Caco-2 (cell line): ENCODE measurements around the gene SENP7. TPM values are rescaled to one million over a fixed set of nuclear protein-coding genes. Genes with fewer than 3 reads are reported as not detected.

Experiments
- BruUV-seq: library from RNA; stranded (reverse); fragments of 400-500 nt; replicated peaks from 2 replicates; lab custom pipeline; 2021; lab: Mats Ljungman, UMichigan
- CTCF ChIA-PET: fragments of 300-600 bp; sonication (Branson Sonifier 250); formaldehyde crosslinking; loops from one replicate; lab custom pipeline; 2022; ENCODE audit warnings: antibody characterized with exemption; lab: Charles Lee
- POLR2A ChIA-PET: fragments of 300-600 bp; sonication (Branson Sonifier 250); formaldehyde crosslinking; loops from one replicate; lab custom pipeline; 2022; ENCODE audit warnings: antibody characterized with exemption; lab: Charles Lee
- DNase-seq, 2 experiments: peaks; one replicate each; pipeline versions ENCODE4 v3.0.0 to v3.0.0-alpha.2; 2020 to 2022
- H3K27me3 ChIP-seq: replicated peaks from 2 replicates; pipeline ENCODE4 v1.6.0; 2011; ENCODE audit warnings: low read length; ENCODE audit not compliant: control insufficient read depth, insufficient read depth
- H3K36me3 ChIP-seq: 2 replicates; pipeline ENCODE4 v1.5.1; 2011; ENCODE audit warnings: low read length; ENCODE audit not compliant: control insufficient read depth, insufficient read depth
- H3K4me1 ChIP-seq: fragments of 250-450 bp; sonication (Bioruptor Pico); 2 replicates; pipeline ENCODE4 v1.5.1; 2020; ENCODE audit warnings: mild to moderate bottlenecking
- H3K4me3 ChIP-seq: 2 replicates; pipeline ENCODE4 v1.5.1; 2011; ENCODE audit warnings: low read depth, mild to moderate bottlenecking, control low read depth, low read length
- H3K9me3 ChIP-seq: fragments of 250-450 bp; sonication (Bioruptor Pico); 2 replicates; pipeline ENCODE4 v1.5.1; 2020; ENCODE audit warnings: mild to moderate bottlenecking, moderate library complexity
- H3K27ac Mint-ChIP-seq: one replicate; pipeline ENCODE4 v1.8.0; 2022; ENCODE audit warnings: mixed read lengths; ENCODE audit not compliant: unreplicated experiment
- H3K27me3 Mint-ChIP-seq: one replicate; pipeline ENCODE4 v1.8.0; 2022; ENCODE audit warnings: mixed read lengths; ENCODE audit not compliant: insufficient read depth, unreplicated experiment
- H3K36me3 Mint-ChIP-seq: one replicate; pipeline ENCODE4 v1.8.0; 2022; ENCODE audit warnings: mild to moderate bottlenecking, mixed read lengths; ENCODE audit not compliant: insufficient read depth, unreplicated experiment
- H3K4me1 Mint-ChIP-seq: one replicate; pipeline ENCODE4 v1.8.0; 2022; ENCODE audit warnings: low read depth, mixed read lengths; ENCODE audit not compliant: unreplicated experiment
- H3K4me3 Mint-ChIP-seq: one replicate; pipeline ENCODE4 v1.8.0; 2022; ENCODE audit warnings: mild to moderate bottlenecking, moderate library complexity, mixed read lengths; ENCODE audit not compliant: unreplicated experiment
- H3K9me3 Mint-ChIP-seq: one replicate; pipeline ENCODE4 v1.8.0; 2022; ENCODE audit warnings: mixed read lengths; ENCODE audit not compliant: unreplicated experiment
- intact Hi-C: fragments of 100-400 bp; cut with micrococcal nuclease; formaldehyde crosslinking; loops from one replicate; pipeline ENCODE4 v1.10.0; 2022; ENCODE audit not compliant: unreplicated experiment
- total RNA-seq: library from RNA; stranded (reverse); gene quantifications from 2 replicates; pipeline ENCODE4 v1.2.3, GENCODE V29; 2022
- TF ChIP-seq, protein P1 (sequence below), 2 experiments: fragments of 200-600 bp in 1 of 2; IDR thresholded peaks; 1 replicate in 1 of 2; 2 replicates in 1 of 2; pipeline versions ENCODE4 v1.5.1 to v1.8.0; 2011 to 2022; ENCODE audit warnings: antibody characterized with exemption in 1 of 2, control low read depth in 1 of 2, inconsistent platforms in 1 of 2, low read depth in 1 of 2, low read length in 1 of 2, mild to moderate bottlenecking in 1 of 2, moderate library complexity in 1 of 2; ENCODE audit not compliant: insufficient read depth in 1 of 2, severe bottlenecking in 1 of 2, unreplicated experiment in 1 of 2

Gene SENP7
- total RNA-seq, 1 experiment from 2014 or later, result 8.5 TPM

- Mint-ChIP-seq H3K9me3 (no peaks in the 10 kb centered on the region), H3K36me3 (peaks cover 6% of the 10 kb centered on the region), H3K4me1 (no peaks in the 10 kb centered on the region), H3K4me3 (no peak overlapping the region), H3K27me3 (no peaks in the 10 kb centered on the region), H3K27ac (no peak overlapping the region)
- H3K27me3 ChIP-seq, result no peaks in the 10 kb centered on the region
- H3K4me1 ChIP-seq, result no peaks in the 10 kb centered on the region
- ChIA-PET CTCF (no interaction called here), POLR2A (interaction anchor here (0.6 kb wide), 1 partner anchor 62 kb away, joined by 8 read pairs; no protein-coding TSS in a partner anchor)
- H3K9me3 ChIP-seq, result no peaks in the 10 kb centered on the region
- intact Hi-C loops, result no loop called here
- TF ChIP-seq, protein P1, sequence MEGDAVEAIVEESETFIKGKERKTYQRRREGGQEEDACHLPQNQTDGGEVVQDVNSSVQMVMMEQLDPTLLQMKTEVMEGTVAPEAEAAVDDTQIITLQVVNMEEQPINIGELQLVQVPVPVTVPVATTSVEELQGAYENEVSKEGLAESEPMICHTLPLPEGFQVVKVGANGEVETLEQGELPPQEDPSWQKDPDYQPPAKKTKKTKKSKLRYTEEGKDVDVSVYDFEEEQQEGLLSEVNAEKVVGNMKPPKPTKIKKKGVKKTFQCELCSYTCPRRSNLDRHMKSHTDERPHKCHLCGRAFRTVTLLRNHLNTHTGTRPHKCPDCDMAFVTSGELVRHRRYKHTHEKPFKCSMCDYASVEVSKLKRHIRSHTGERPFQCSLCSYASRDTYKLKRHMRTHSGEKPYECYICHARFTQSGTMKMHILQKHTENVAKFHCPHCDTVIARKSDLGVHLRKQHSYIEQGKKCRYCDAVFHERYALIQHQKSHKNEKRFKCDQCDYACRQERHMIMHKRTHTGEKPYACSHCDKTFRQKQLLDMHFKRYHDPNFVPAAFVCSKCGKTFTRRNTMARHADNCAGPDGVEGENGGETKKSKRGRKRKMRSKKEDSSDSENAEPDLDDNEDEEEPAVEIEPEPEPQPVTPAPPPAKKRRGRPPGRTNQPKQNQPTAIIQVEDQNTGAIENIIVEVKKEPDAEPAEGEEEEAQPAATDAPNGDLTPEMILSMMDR (IDR thresholded peaks at IDR 0.05; ENCODE audit: insufficient read depth in 1 of 2, low read depth in 1 of 2, low read length in 1 of 2, severe bottlenecking in 1 of 2, unreplicated experiment in 1 of 2), result no peak
- no TSS peak for BruUV-seq
- no peak for DNase-seq
- no peak overlapping the region for H3K4me3 ChIP-seq
- H3K36me3 ChIP-seq, result no peaks in the 10 kb centered on the region
Measured at GRCh38 chr3:101466465-101467309, 46.3 kb downstream of the SENP7 start.

DNA sequence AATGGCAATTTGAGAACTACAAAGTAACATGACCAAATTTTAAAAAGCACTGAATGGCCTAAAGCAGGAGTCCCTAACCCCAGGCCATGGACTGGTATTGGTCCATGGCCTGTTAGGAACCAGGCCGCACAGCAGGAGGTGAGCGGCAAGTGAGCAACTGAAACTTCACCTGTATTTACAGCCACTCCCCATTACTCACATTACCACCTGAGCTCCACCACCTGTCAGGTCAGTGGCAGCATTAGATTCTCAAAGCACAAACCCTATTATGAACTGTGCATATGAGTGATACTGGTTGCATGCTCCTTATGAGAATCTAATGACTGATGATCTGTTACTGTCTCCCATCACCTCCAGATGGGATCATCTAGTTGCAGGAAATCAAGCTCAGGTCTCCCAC lies 48.8 kb downstream of the SENP7 start:
- H3K36me3 Mint-ChIP-seq, result peaks cover 6% of the 10 kb centered on the region
- no peak overlapping the region for H3K4me3 Mint-ChIP-seq
- no peaks in the 10 kb centered on the region for H3K4me1 Mint-ChIP-seq
- ChIA-PET CTCF (no interaction called here), POLR2A (no interaction called here)
- DNase-seq, result no peak
- Histone ChIP-seq H3K27me3 (no peaks in the 10 kb centered on the region), H3K36me3 (no peaks in the 10 kb centered on the region), H3K4me1 (no peaks in the 10 kb centered on the region), H3K9me3 (no peaks in the 10 kb centered on the region), H3K4me3 (no peak overlapping the region)
- TF ChIP-seq, protein P1 (IDR thresholded peaks at IDR 0.05; ENCODE audit: insufficient read depth in 1 of 2, low read depth in 1 of 2, low read length in 1 of 2, severe bottlenecking in 1 of 2, unreplicated experiment in 1 of 2), result no peak
- intact Hi-C loops, result no loop called here
- no TSS peak for BruUV-seq
- H3K9me3 Mint-ChIP-seq, result no peaks in the 10 kb centered on the region
- no peaks in the 10 kb centered on the region for H3K27me3 Mint-ChIP-seq
- H3K27ac Mint-ChIP-seq, result no peak overlapping the region

DNA sequence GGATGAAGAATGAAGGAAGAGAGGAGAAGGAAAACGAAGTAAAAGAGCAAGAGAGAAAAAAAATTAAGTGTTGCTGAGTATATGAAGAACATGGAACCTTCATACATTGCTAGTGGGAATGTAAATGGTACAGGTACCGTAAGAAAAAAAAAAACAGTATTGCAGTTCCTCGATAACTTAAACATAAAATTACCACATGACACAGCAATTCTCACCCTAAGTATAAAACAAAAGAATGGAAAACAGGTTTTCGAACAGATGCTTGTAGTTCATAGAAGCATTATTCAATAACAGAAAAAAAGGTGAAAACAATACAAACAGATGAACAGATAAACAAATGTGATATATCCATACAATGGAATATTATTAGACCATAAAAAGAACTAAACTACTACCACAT lies 51.6 kb downstream of the SENP7 start:
- no peak overlapping the region for H3K27ac Mint-ChIP-seq
- POLR2A ChIA-PET, result no interaction called here
- Histone ChIP-seq H3K9me3 (no peaks in the 10 kb centered on the region), H3K4me1 (no peaks in the 10 kb centered on the region), H3K27me3 (no peaks in the 10 kb centered on the region), H3K36me3 (no peaks in the 10 kb centered on the region), H3K4me3 (no peak overlapping the region)
- DNase-seq, result no peak
- no peaks in the 10 kb centered on the region for H3K4me1 Mint-ChIP-seq
- H3K4me3 Mint-ChIP-seq, result no peak overlapping the region
- no peaks in the 10 kb centered on the region for H3K9me3 Mint-ChIP-seq
- H3K36me3 Mint-ChIP-seq, result peaks cover 6% of the 10 kb centered on the region
- TF ChIP-seq, protein P1 (IDR thresholded peaks at IDR 0.05; ENCODE audit: insufficient read depth in 1 of 2, low read depth in 1 of 2, low read length in 1 of 2, severe bottlenecking in 1 of 2, unreplicated experiment in 1 of 2), result no peak
- intact Hi-C loops, result no loop called here
- BruUV-seq, result no TSS peak
- no peaks in the 10 kb centered on the region for H3K27me3 Mint-ChIP-seq
- CTCF ChIA-PET, result no interaction called here
